PFSK-1 (cell line): ENCODE results near the gene POU6F2.

Experiments
- FOXP2 ChIP-seq: optimal IDR thresholded peaks from 2 replicates; pipeline ENCODE3; 2011; ENCODE audit warnings: borderline replicate concordance, control low read depth, inconsistent platforms; ENCODE audit not compliant: insufficient read depth; ENCODE audit errors: extremely low read length, extremely low read depth
- POLR2AphosphoS5 ChIP-seq: IDR thresholded peaks from 2 replicates; pipeline ENCODE4 v1.6.1; 2012; ENCODE audit warnings: low read depth, mild to moderate bottlenecking, control low read depth, low read length, moderate library complexity
- SIN3A ChIP-seq: IDR thresholded peaks from 2 replicates; pipeline ENCODE4 v1.6.1; 2012; ENCODE audit warnings: mild to moderate bottlenecking, low read length, moderate library complexity, borderline replicate concordance; ENCODE audit not compliant: insufficient read depth
- TAF1 ChIP-seq: IDR thresholded peaks from 2 replicates; pipeline ENCODE4 v1.6.1; 2012; ENCODE audit warnings: low read length, control low read depth, borderline replicate concordance; ENCODE audit not compliant: insufficient read depth
- TF ChIP-seq, protein P1 (sequence below), 2 experiments: IDR thresholded peaks; 2 replicates each; pipeline versions ENCODE4 v1.6.1 to v1.8.0; 2011 to 2012; ENCODE audit warnings: low read depth in 2 of 2, low read length in 2 of 2, control low read depth in 1 of 2, inconsistent platforms in 1 of 2, mild to moderate bottlenecking in 1 of 2, moderate library complexity in 1 of 2; ENCODE audit not compliant: insufficient read depth in 1 of 2

GRCh38 chr7:39461263-39461820, 483.6 kb downstream of the POU6F2 start:
- TF ChIP-seq TAF1 (no peak), POLR2AphosphoS5 (no peak), FOXP2 (no peak), SIN3A (no peak)
- TF ChIP-seq, protein P1, sequence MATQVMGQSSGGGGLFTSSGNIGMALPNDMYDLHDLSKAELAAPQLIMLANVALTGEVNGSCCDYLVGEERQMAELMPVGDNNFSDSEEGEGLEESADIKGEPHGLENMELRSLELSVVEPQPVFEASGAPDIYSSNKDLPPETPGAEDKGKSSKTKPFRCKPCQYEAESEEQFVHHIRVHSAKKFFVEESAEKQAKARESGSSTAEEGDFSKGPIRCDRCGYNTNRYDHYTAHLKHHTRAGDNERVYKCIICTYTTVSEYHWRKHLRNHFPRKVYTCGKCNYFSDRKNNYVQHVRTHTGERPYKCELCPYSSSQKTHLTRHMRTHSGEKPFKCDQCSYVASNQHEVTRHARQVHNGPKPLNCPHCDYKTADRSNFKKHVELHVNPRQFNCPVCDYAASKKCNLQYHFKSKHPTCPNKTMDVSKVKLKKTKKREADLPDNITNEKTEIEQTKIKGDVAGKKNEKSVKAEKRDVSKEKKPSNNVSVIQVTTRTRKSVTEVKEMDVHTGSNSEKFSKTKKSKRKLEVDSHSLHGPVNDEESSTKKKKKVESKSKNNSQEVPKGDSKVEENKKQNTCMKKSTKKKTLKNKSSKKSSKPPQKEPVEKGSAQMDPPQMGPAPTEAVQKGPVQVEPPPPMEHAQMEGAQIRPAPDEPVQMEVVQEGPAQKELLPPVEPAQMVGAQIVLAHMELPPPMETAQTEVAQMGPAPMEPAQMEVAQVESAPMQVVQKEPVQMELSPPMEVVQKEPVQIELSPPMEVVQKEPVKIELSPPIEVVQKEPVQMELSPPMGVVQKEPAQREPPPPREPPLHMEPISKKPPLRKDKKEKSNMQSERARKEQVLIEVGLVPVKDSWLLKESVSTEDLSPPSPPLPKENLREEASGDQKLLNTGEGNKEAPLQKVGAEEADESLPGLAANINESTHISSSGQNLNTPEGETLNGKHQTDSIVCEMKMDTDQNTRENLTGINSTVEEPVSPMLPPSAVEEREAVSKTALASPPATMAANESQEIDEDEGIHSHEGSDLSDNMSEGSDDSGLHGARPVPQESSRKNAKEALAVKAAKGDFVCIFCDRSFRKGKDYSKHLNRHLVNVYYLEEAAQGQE (IDR thresholded peaks at IDR 0.05; ENCODE audit: insufficient read depth in 1 of 2, low read depth in 2 of 2, low read length in 2 of 2): no peak
